ENCODE results near the gene SNTG2.

The SNTG2 gene

GRCh38 chr2:1186421-1186820 lies 235.8 kb downstream of the SNTG2 start:
- no peak overlapping the region for H3K4me3 ChIP-seq (ENCODE audit: low read depth, low read length)
- DNase-seq (ENCODE audit: low read depth): no peak
- TF ChIP-seq, protein P1, sequence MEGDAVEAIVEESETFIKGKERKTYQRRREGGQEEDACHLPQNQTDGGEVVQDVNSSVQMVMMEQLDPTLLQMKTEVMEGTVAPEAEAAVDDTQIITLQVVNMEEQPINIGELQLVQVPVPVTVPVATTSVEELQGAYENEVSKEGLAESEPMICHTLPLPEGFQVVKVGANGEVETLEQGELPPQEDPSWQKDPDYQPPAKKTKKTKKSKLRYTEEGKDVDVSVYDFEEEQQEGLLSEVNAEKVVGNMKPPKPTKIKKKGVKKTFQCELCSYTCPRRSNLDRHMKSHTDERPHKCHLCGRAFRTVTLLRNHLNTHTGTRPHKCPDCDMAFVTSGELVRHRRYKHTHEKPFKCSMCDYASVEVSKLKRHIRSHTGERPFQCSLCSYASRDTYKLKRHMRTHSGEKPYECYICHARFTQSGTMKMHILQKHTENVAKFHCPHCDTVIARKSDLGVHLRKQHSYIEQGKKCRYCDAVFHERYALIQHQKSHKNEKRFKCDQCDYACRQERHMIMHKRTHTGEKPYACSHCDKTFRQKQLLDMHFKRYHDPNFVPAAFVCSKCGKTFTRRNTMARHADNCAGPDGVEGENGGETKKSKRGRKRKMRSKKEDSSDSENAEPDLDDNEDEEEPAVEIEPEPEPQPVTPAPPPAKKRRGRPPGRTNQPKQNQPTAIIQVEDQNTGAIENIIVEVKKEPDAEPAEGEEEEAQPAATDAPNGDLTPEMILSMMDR (IDR thresholded peaks at IDR 0.05; ENCODE audit: insufficient read depth, low read depth, low read length, missing control alignments): no peak

DNA sequence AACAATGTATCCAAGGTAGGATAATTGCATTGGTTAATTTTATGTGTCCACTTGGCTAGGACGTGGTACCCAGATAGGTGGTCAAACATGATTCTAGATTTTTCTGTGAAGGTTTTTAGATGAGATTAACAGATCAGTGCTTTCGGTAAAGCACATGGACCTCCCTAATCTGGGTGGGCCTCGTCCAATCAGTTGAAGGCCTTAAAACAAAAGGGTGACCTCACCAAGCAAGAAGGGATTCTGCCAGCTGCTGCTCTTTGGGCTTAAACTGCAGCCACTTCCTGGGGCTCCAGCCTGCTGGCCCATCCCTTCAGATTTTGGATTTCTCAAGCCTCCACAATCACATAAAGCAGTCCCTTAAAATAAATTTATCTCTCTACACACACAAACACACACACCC lies 236.5 kb downstream of the SNTG2 start:
- TF ChIP-seq, protein P1 (IDR thresholded peaks at IDR 0.05; ENCODE audit: insufficient read depth, low read depth, low read length, missing control alignments): no peak
- H3K4me3 ChIP-seq (ENCODE audit: low read depth, low read length): no peak overlapping the region
- DNase-seq (ENCODE audit: low read depth): no peak

DNA sequence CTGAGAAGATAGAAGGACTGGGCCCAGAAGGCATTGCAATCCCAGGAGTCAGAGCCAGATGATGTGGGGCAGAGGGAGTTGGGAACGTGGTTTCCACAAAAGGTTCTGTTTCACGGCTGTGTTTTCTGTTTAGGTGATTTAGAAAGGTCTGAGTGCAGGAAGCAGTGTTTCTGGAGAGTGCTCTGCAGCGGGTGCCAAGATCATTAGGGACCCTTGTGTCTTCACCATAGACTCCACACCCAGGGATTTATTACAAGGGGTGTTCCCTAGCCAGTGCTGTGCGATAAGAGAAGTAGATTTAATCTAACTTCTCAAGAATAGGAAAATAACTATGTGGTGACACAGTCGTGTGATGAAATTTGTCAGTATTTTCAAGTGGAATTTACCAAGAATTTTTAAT lies 241.5 kb downstream of the SNTG2 start:
- no peak overlapping the region for H3K4me3 ChIP-seq (ENCODE audit: low read depth, low read length)
- no peak for DNase-seq (ENCODE audit: low read depth)
- TF ChIP-seq, protein P1 (IDR thresholded peaks at IDR 0.05; ENCODE audit: insufficient read depth, low read depth, low read length, missing control alignments): no peak

- no peak for DNase-seq (ENCODE audit: low read depth)
- no peak overlapping the region for H3K4me3 ChIP-seq (ENCODE audit: low read depth, low read length)
- TF ChIP-seq, protein P1 (IDR thresholded peaks at IDR 0.05; ENCODE audit: insufficient read depth, low read depth, low read length, missing control alignments): no peak
These were observed 243.2 kb downstream of the SNTG2 start for GRCh38 chr2:1193801-1194200.

DNA sequence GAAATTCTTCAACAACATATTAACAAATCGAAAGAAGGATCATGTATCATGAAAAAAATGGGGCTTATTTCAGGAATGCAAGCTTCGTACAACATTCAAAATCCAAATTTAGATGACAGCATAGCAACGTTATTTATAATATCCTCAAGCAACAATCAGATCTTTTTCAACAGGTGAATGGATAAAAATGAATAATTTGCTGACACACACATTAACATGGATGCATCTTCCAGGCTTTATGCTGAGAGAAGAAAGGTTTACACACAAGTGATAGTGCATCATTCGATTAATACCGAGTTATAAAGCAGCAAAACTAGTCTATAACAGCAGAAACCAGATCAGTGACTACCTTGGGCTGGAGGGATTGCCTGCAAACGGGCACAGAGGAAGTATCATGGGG lies 253.1 kb downstream of the SNTG2 start:
- TF ChIP-seq, protein P1 (IDR thresholded peaks at IDR 0.05; ENCODE audit: insufficient read depth, low read depth, low read length, missing control alignments): no peak
- no peak overlapping the region for H3K4me3 ChIP-seq (ENCODE audit: low read depth, low read length)
- no peak for DNase-seq (ENCODE audit: low read depth)

DNA sequence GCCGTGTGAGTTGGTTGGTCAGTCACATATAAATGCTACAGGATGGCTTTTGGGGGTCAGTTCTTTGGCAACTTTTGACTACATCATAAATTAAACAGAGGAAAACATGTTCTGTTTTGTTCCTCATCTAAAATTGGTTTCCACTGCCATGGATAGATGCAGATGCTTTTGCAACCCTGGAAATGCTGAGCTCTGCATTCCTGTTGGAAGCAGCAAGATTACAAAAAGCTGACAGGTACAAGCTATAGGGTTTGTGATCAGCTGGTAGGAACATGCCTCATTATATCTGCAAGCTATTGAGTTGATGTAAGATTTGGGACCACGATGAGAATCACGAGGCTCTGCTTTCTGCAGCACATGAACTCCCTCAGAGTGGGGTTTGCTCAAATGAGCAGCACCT lies 255.2 kb downstream of the SNTG2 start:
- TF ChIP-seq, protein P1 (IDR thresholded peaks at IDR 0.05; ENCODE audit: insufficient read depth, low read depth, low read length, missing control alignments): no peak
- no peak for DNase-seq (ENCODE audit: low read depth)
- H3K4me3 ChIP-seq (ENCODE audit: low read depth, low read length): no peak overlapping the region

DNA sequence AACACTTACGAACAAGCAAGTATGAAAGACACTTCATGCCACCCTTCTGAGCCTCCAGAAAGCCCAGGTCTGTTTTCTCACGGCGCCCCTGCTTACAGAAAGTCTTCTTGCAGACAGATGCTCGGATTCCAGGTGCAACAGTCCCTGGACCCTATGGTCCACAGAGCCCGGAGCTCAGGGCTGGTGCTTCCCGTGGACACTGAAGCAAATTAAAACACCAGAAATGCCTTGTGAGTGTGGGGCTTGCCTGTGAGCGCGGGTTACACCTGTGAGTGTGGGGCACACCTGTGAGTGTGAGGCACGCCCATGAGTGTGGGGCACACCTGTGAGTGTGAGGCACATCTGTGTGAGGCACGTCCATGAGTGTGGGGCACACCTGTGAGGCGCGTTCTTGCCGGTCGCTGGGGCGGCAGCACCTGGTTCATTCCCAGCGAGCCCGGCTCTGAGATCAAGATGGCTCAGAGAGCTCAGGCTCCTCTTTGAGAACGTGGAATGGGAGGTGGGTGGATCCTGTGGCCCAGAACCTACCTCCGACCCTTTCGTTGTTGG lies 257.4 kb downstream of the SNTG2 start:
- TF ChIP-seq, protein P1 (IDR thresholded peaks at IDR 0.05; ENCODE audit: insufficient read depth, low read depth, low read length, missing control alignments): no peak
- H3K4me3 ChIP-seq (ENCODE audit: low read depth, low read length): no peak overlapping the region
- DNase-seq (ENCODE audit: low read depth): no peak

All from GM12865 (cell line).